Caco-2 (cell line): ENCODE measurements around the gene ACOX3. TPM values are rescaled to one million over a fixed set of nuclear protein-coding genes. Genes with fewer than 3 reads are reported as not detected.

Source experiments
- BruUV-seq: library from RNA; stranded (reverse); fragments of 400-500 nt; replicated peaks from 2 replicates; lab custom pipeline; 2021; lab: Mats Ljungman, UMichigan
- CTCF ChIA-PET: fragments of 300-600 bp; sonication (Branson Sonifier 250); formaldehyde crosslinking; loops from one replicate; lab custom pipeline; 2022; ENCODE audit warnings: antibody characterized with exemption; lab: Charles Lee
- POLR2A ChIA-PET: fragments of 300-600 bp; sonication (Branson Sonifier 250); formaldehyde crosslinking; loops from one replicate; lab custom pipeline; 2022; ENCODE audit warnings: antibody characterized with exemption; lab: Charles Lee
- DNase-seq, 2 experiments: peaks; one replicate each; pipeline versions ENCODE4 v3.0.0 to v3.0.0-alpha.2; 2020 to 2022
- H3K27me3 ChIP-seq: replicated peaks from 2 replicates; pipeline ENCODE4 v1.6.0; 2011; ENCODE audit warnings: low read length; ENCODE audit not compliant: control insufficient read depth, insufficient read depth
- H3K36me3 ChIP-seq: 2 replicates; pipeline ENCODE4 v1.5.1; 2011; ENCODE audit warnings: low read length; ENCODE audit not compliant: control insufficient read depth, insufficient read depth
- H3K4me1 ChIP-seq: fragments of 250-450 bp; sonication (Bioruptor Pico); 2 replicates; pipeline ENCODE4 v1.5.1; 2020; ENCODE audit warnings: mild to moderate bottlenecking
- H3K4me3 ChIP-seq: 2 replicates; pipeline ENCODE4 v1.5.1; 2011; ENCODE audit warnings: low read depth, mild to moderate bottlenecking, control low read depth, low read length
- H3K9me3 ChIP-seq: fragments of 250-450 bp; sonication (Bioruptor Pico); 2 replicates; pipeline ENCODE4 v1.5.1; 2020; ENCODE audit warnings: mild to moderate bottlenecking, moderate library complexity
- H3K27ac Mint-ChIP-seq: one replicate; pipeline ENCODE4 v1.8.0; 2022; ENCODE audit warnings: mixed read lengths; ENCODE audit not compliant: unreplicated experiment
- H3K27me3 Mint-ChIP-seq: one replicate; pipeline ENCODE4 v1.8.0; 2022; ENCODE audit warnings: mixed read lengths; ENCODE audit not compliant: insufficient read depth, unreplicated experiment
- H3K36me3 Mint-ChIP-seq: one replicate; pipeline ENCODE4 v1.8.0; 2022; ENCODE audit warnings: mild to moderate bottlenecking, mixed read lengths; ENCODE audit not compliant: insufficient read depth, unreplicated experiment
- H3K4me1 Mint-ChIP-seq: one replicate; pipeline ENCODE4 v1.8.0; 2022; ENCODE audit warnings: low read depth, mixed read lengths; ENCODE audit not compliant: unreplicated experiment
- H3K4me3 Mint-ChIP-seq: one replicate; pipeline ENCODE4 v1.8.0; 2022; ENCODE audit warnings: mild to moderate bottlenecking, moderate library complexity, mixed read lengths; ENCODE audit not compliant: unreplicated experiment
- H3K9me3 Mint-ChIP-seq: one replicate; pipeline ENCODE4 v1.8.0; 2022; ENCODE audit warnings: mixed read lengths; ENCODE audit not compliant: unreplicated experiment
- CTCF ChIP-seq, 2 experiments: fragments of 200-600 bp in 1 of 2; IDR thresholded peaks; 1 replicate in 1 of 2; 2 replicates in 1 of 2; pipeline versions ENCODE4 v1.5.1 to v1.8.0; 2011 to 2022; ENCODE audit warnings: antibody characterized with exemption in 1 of 2, control low read depth in 1 of 2, inconsistent platforms in 1 of 2, low read depth in 1 of 2, low read length in 1 of 2, mild to moderate bottlenecking in 1 of 2, moderate library complexity in 1 of 2; ENCODE audit not compliant: insufficient read depth in 1 of 2, severe bottlenecking in 1 of 2, unreplicated experiment in 1 of 2
- intact Hi-C: fragments of 100-400 bp; cut with micrococcal nuclease; formaldehyde crosslinking; loops from one replicate; pipeline ENCODE4 v1.10.0; 2022; ENCODE audit not compliant: unreplicated experiment
- total RNA-seq: library from RNA; stranded (reverse); gene quantifications from 2 replicates; pipeline ENCODE4 v1.2.3, GENCODE V29; 2022

Gene ACOX3
- total RNA-seq, 1 experiment from 2014 or later: 11.5 TPM

- Mint-ChIP-seq H3K27me3 (no peaks in the 10 kb centered on the region), H3K36me3 (peaks cover 5% of the 10 kb centered on the region), H3K4me1 (no peaks in the 10 kb centered on the region), H3K9me3 (no peaks in the 10 kb centered on the region), H3K4me3 (no peak overlapping the region), H3K27ac (no peak overlapping the region)
- Histone ChIP-seq H3K27me3 (no peaks in the 10 kb centered on the region), H3K4me1 (no peaks in the 10 kb centered on the region), H3K4me3 (no peak overlapping the region), H3K36me3 (no peaks in the 10 kb centered on the region), H3K9me3 (no peaks in the 10 kb centered on the region)
- intact Hi-C loops: no loop called here
- no peak for TF ChIP-seq CTCF (IDR thresholded peaks at IDR 0.05; ENCODE audit: insufficient read depth in 1 of 2, low read depth in 1 of 2, low read length in 1 of 2, severe bottlenecking in 1 of 2, unreplicated experiment in 1 of 2)
- ChIA-PET POLR2A (no interaction called here), CTCF (no interaction called here)
- no TSS peak for BruUV-seq
- DNase-seq: no peak
These were observed 68.9 kb downstream of the ACOX3 start for GRCh38 chr4:8371596-8371995.

GRCh38 chr4:8370835-8371595 is 69.5 kb downstream of the ACOX3 start:
- Histone ChIP-seq H3K36me3 (no peaks in the 10 kb centered on the region), H3K27me3 (no peaks in the 10 kb centered on the region), H3K4me3 (no peak overlapping the region), H3K4me1 (no peaks in the 10 kb centered on the region), H3K9me3 (no peaks in the 10 kb centered on the region)
- BruUV-seq: no TSS peak
- no peak overlapping the region for H3K27ac Mint-ChIP-seq
- no peak for TF ChIP-seq CTCF (IDR thresholded peaks at IDR 0.05; ENCODE audit: insufficient read depth in 1 of 2, low read depth in 1 of 2, low read length in 1 of 2, severe bottlenecking in 1 of 2, unreplicated experiment in 1 of 2)
- ChIA-PET CTCF (no interaction called here), POLR2A (no interaction called here)
- no peaks in the 10 kb centered on the region for H3K9me3 Mint-ChIP-seq
- no peaks in the 10 kb centered on the region for H3K4me1 Mint-ChIP-seq
- peaks cover 5% of the 10 kb centered on the region for H3K36me3 Mint-ChIP-seq
- no peak overlapping the region for H3K4me3 Mint-ChIP-seq
- DNase-seq: no peak
- H3K27me3 Mint-ChIP-seq: no peaks in the 10 kb centered on the region
- intact Hi-C loops: no loop called here

GRCh38 chr4:8370106-8370787 is 70.3 kb downstream of the ACOX3 start:
- Mint-ChIP-seq H3K4me1 (no peaks in the 10 kb centered on the region), H3K27ac (no peak overlapping the region), H3K4me3 (no peak overlapping the region), H3K27me3 (no peaks in the 10 kb centered on the region), H3K36me3 (peaks cover 5% of the 10 kb centered on the region), H3K9me3 (no peaks in the 10 kb centered on the region)
- no peaks in the 10 kb centered on the region for H3K9me3 ChIP-seq
- TF ChIP-seq CTCF (IDR thresholded peaks at IDR 0.05; ENCODE audit: insufficient read depth in 1 of 2, low read depth in 1 of 2, low read length in 1 of 2, severe bottlenecking in 1 of 2, unreplicated experiment in 1 of 2): no peak
- POLR2A ChIA-PET: no interaction called here
- DNase-seq: no peak
- H3K4me3 ChIP-seq: no peak overlapping the region
- no TSS peak for BruUV-seq
- no peaks in the 10 kb centered on the region for H3K27me3 ChIP-seq
- H3K4me1 ChIP-seq: no peaks in the 10 kb centered on the region
- CTCF ChIA-PET: no interaction called here
- intact Hi-C loops: no loop called here
- H3K36me3 ChIP-seq: no peaks in the 10 kb centered on the region
